Measurements from ENCODE around the gene FAM25G. TPM values are rescaled to one million over a fixed set of nuclear protein-coding genes. Genes with fewer than 3 reads are reported as not detected.
"Not testable (repeated sequence)": the region's sequence is repeated elsewhere in the genome, so short reads cannot be mapped to it uniquely, and the experiment has no call there.

FAM25G gene
- total RNA-seq, 2 donors from 2014 or later: not detected

GRCh38 chr10:47456079-47456785 is 35.3 kb downstream of the FAM25G start:
- intact Hi-C loops (cut with DNase I): no loop called here

DNA sequence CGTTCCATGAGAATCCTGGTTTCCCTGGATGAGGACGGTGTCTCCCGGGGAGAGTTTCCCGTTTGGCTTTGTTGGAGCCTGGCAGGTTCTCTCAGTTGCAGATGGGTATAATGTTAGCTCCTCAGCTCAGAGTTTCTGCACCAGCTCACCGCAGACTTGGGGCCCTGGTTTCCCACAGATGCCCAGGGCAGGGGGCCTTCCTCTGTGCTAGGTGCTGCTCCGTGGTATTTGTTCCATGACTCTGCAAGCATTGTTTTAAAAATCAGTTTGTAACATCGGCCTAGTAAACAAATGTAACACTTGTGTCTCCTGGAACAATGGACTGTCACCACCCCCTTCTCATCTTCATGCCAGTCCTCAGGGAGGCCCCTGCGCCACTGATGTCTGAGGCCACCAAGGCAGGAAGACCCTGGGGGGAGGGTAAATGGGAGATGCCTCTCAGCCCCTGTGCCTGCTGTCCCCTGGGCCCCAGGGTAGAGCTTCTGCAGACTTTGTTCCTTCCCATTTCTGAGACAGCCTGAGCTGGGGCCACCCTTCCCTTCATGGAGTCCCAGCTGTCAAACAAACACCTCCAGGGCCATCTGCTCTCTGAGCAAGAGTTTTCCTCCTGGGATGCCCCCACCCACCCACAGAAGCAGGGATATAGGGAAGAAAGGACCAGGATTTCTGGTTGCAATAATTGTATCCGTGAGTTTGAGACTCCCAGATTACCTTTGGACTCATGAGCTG is 36.0 kb downstream of the FAM25G start:
- intact Hi-C loops (cut with DNase I); DNase-seq (ENCODE audit: low spot score); H3K36me3 ChIP-seq: not testable (repeated sequence)

More at GRCh38 chr10:47456079-47456785, 35.3 kb downstream of the FAM25G start:
- no peaks in the 10 kb centered on the region for H3K9me3 ChIP-seq
- 81% methylated on average over 8 of the region's 8 CpGs for WGBS
- no peaks in the 10 kb centered on the region for H3K4me1 ChIP-seq (replicated peaks)
- DNase-seq (ENCODE audit: low spot score): no peak
- no peaks in the 10 kb centered on the region for H3K27me3 ChIP-seq (replicated peaks; ENCODE audit: insufficient read depth)
- H3K4me3 ChIP-seq: no peak overlapping the region
- no peaks in the 10 kb centered on the region for H3K36me3 ChIP-seq
- TF ChIP-seq, protein P1, sequence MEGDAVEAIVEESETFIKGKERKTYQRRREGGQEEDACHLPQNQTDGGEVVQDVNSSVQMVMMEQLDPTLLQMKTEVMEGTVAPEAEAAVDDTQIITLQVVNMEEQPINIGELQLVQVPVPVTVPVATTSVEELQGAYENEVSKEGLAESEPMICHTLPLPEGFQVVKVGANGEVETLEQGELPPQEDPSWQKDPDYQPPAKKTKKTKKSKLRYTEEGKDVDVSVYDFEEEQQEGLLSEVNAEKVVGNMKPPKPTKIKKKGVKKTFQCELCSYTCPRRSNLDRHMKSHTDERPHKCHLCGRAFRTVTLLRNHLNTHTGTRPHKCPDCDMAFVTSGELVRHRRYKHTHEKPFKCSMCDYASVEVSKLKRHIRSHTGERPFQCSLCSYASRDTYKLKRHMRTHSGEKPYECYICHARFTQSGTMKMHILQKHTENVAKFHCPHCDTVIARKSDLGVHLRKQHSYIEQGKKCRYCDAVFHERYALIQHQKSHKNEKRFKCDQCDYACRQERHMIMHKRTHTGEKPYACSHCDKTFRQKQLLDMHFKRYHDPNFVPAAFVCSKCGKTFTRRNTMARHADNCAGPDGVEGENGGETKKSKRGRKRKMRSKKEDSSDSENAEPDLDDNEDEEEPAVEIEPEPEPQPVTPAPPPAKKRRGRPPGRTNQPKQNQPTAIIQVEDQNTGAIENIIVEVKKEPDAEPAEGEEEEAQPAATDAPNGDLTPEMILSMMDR (IDR thresholded peaks at IDR 0.05): no peak
- TF ChIP-seq POLR2A (IDR thresholded peaks at IDR 0.05) (no peak), POLR2AphosphoS5 (IDR thresholded peaks at IDR 0.05) (no peak)
- no peak overlapping the region for H3K27ac ChIP-seq

DNA sequence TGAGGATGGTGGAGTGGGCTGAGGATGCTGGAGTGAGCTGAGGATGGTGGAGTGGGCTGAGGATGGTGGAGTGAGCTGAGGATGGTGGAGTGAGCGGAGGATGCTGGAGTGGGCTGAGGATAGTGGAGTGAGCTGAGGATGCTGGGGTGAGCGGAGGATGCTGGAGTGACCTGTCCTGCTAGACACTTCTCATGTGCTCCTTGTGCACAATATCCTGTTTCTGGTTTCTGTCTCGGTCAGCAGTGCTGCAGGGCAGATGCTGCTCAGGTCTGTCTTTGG is 36.8 kb downstream of the FAM25G start:
- Histone ChIP-seq H3K27ac (no peak overlapping the region), H3K36me3 (no peaks in the 10 kb centered on the region), H3K4me1 (replicated peaks) (no peaks in the 10 kb centered on the region), H3K27me3 (replicated peaks; ENCODE audit: insufficient read depth) (no peaks in the 10 kb centered on the region), H3K4me3 (no peak overlapping the region), H3K9me3 (no peaks in the 10 kb centered on the region)
- DNase-seq (ENCODE audit: low spot score): no peak
- TF ChIP-seq POLR2AphosphoS5 (IDR thresholded peaks at IDR 0.05) (no peak), POLR2A (IDR thresholded peaks at IDR 0.05) (no peak)
- TF ChIP-seq, protein P1 (IDR thresholded peaks at IDR 0.05): no peak
- intact Hi-C loops (cut with DNase I): no loop called here
- WGBS: 89% methylated on average over 3 of the region's 3 CpGs

More for the DNA sequence above, 36.0 kb downstream of the FAM25G start:
- not testable (repeated sequence) for H3K27ac ChIP-seq; H3K4me1 ChIP-seq (replicated peaks); H3K27me3 ChIP-seq (replicated peaks; ENCODE audit: insufficient read depth); H3K9me3 ChIP-seq; H3K4me3 ChIP-seq
- 78% methylated on average over 9 of the region's 9 CpGs for WGBS

- no peak for DNase-seq (ENCODE audit: low spot score)
- Histone ChIP-seq H3K4me1 (replicated peaks) (no peaks in the 10 kb centered on the region), H3K4me3 (no peak overlapping the region), H3K27me3 (replicated peaks; ENCODE audit: insufficient read depth) (no peaks in the 10 kb centered on the region), H3K36me3 (no peaks in the 10 kb centered on the region), H3K9me3 (no peaks in the 10 kb centered on the region), H3K27ac (no peak overlapping the region)
- no peak for TF ChIP-seq POLR2AphosphoS5 (IDR thresholded peaks at IDR 0.05)
- TF ChIP-seq, protein P1 (IDR thresholded peaks at IDR 0.05): no peak
- TF ChIP-seq POLR2A (IDR thresholded peaks at IDR 0.05): no peak
- WGBS: 72% methylated on average over 9 of the region's 10 CpGs
- intact Hi-C loops (cut with DNase I): no loop called here
Measured at GRCh38 chr10:47454008-47454779, 37.3 kb downstream of the FAM25G start.

GRCh38 chr10:47453141-47454007 is 38.1 kb downstream of the FAM25G start:
- Histone ChIP-seq H3K4me1 (replicated peaks) (no peaks in the 10 kb centered on the region), H3K36me3 (no peaks in the 10 kb centered on the region), H3K27ac (no peak overlapping the region), H3K4me3 (no peak overlapping the region), H3K9me3 (no peaks in the 10 kb centered on the region), H3K27me3 (replicated peaks; ENCODE audit: insufficient read depth) (no peaks in the 10 kb centered on the region)
- TF ChIP-seq POLR2A (IDR thresholded peaks at IDR 0.05) (no peak), POLR2AphosphoS5 (IDR thresholded peaks at IDR 0.05) (no peak)
- TF ChIP-seq, protein P1 (IDR thresholded peaks at IDR 0.05): no peak
- WGBS: 68% methylated on average over 7 of the region's 7 CpGs
- intact Hi-C loops (cut with DNase I): no loop called here
- no peak for DNase-seq (ENCODE audit: low spot score)

Measured in prostate gland (tissue), 2 donors.